HuH-7.5 (cell line): ENCODE results near the gene TBX10.
"Not testable (repeated sequence)": the region's sequence is repeated elsewhere in the genome, so short reads cannot be mapped to it uniquely, and the experiment has no call there.

Experiments
- DNase-seq: peaks from one replicate; pipeline ENCODE4 v3.0.0; 2011; ENCODE audit warnings: low spot score

Gene TBX10

GRCh38 chr11:67645521-67646461, 6.2 kb upstream of the TBX10 start:
- DNase-seq, result no peak

- no peak for DNase-seq
Measured at GRCh38 chr11:67644472-67645418, 5.2 kb upstream of the TBX10 start.

- peak; percentile 95 for DNase-seq
Measured at GRCh38 chr11:67644042-67644441, 4.5 kb upstream of the TBX10 start.

- no peak for DNase-seq
Measured at GRCh38 chr11:67642173-67643120, 2.9 kb upstream of the TBX10 start.

GRCh38 chr11:67641338-67642172, 2.0 kb upstream of the TBX10 start:
- DNase-seq, result no peak

- no peak for DNase-seq
Measured at GRCh38 chr11:67640758-67641337, 1.3 kb upstream of the TBX10 start.

- DNase-seq, result peak; percentile 100
Measured at GRCh38 chr11:67640021-67640757, 626 bp upstream of the TBX10 start.

GRCh38 chr11:67638535-67639437, 777 bp downstream of the TBX10 start:
- DNase-seq, result no peak

GRCh38 chr11:67637441-67637840, 2.1 kb downstream of the TBX10 start:
- not testable (repeated sequence) for DNase-seq

GRCh38 chr11:67636962-67637361, 2.6 kb downstream of the TBX10 start:
- no peak for DNase-seq

GRCh38 chr11:67635231-67635521, 4.4 kb downstream of the TBX10 start:
- DNase-seq, result no peak

GRCh38 chr11:67634366-67635230, 5.0 kb downstream of the TBX10 start:
- DNase-seq, result no peak

GRCh38 chr11:67633758-67634365, 5.7 kb downstream of the TBX10 start:
- no peak for DNase-seq

- no peak for DNase-seq
Measured at GRCh38 chr11:67632982-67633755, 6.4 kb downstream of the TBX10 start.

- DNase-seq, result peak; percentile 89
Measured at GRCh38 chr11:67632175-67632981, 7.2 kb downstream of the TBX10 start.

GRCh38 chr11:67631853-67632174, 7.7 kb downstream of the TBX10 start:
- DNase-seq, result no peak
